NB4 (cell line): ENCODE data around the gene CCM2.

Source experiments
- CTCF ChIP-seq: IDR thresholded peaks from one replicate; pipeline ENCODE4 v1.5.1; 2012; ENCODE audit warnings: low read depth, low read length
- MYC ChIP-seq: IDR thresholded peaks from 2 replicates; pipeline ENCODE4 v1.6.1; 2011; ENCODE audit warnings: low read depth, low read length
- POLR2A ChIP-seq: IDR thresholded peaks from 2 replicates; pipeline ENCODE4 v1.6.1; 2011; ENCODE audit warnings: mild to moderate bottlenecking; ENCODE audit not compliant: insufficient read length; ENCODE audit errors: extremely low read depth

GRCh38 chr7:45024126-45024744 lies 24.2 kb downstream of the CCM2 start:
- no peak for TF ChIP-seq CTCF
- TF ChIP-seq MYC: no peak
- no peak for TF ChIP-seq POLR2A
